Uterus (tissue), 4 donors: ENCODE measurements around the gene MGST2. TPM values are rescaled to one million over a fixed set of nuclear protein-coding genes. Genes with fewer than 3 reads are reported as not detected.
"Not testable (repeated sequence)": the region's sequence is repeated elsewhere in the genome, so short reads cannot be mapped to it uniquely, and the experiment has no call there.

Source experiments
- DNase-seq, 2 donors: peaks; one replicate each; pipeline ENCODE4 v3.0.0-alpha.2; 2019 to 2020
- H3K27ac ChIP-seq, 2 donors: fragments of 200-600 bp; sonication (generic); 1 replicate in 1 of 2; 2 replicates in 1 of 2; pipeline ENCODE4 v1.5.1; 2016 to 2018
- H3K27me3 ChIP-seq, 2 donors: fragments of 200-600 bp; sonication (generic); one replicate each; pipeline ENCODE4 v1.5.1; 2018 to 2019; ENCODE audit warnings: control low read depth in 1 of 2
- H3K36me3 ChIP-seq, 2 donors: fragments of 200-600 bp; sonication (generic); one replicate each; pipeline ENCODE4 v1.5.1; 2019; ENCODE audit warnings: control low read depth in 1 of 2
- H3K4me1 ChIP-seq, 2 donors: fragments of 200-600 bp; sonication (generic); one replicate each; pipeline ENCODE4 v1.5.1; 2018 to 2019; ENCODE audit warnings: control low read depth in 1 of 2
- H3K4me3 ChIP-seq, 2 donors: fragments of 200-600 bp; sonication (generic); 1 replicate in 1 of 2; 2 replicates in 1 of 2; pipeline ENCODE4 v1.5.1; 2018 to 2019; ENCODE audit warnings: mild to moderate bottlenecking in 1 of 2
- H3K9me3 ChIP-seq, 2 donors: fragments of 200-600 bp; sonication (generic); one replicate each; pipeline ENCODE4 v1.5.1; 2019; ENCODE audit warnings: control low read depth in 1 of 2
- POLR2A ChIP-seq, 2 donors: fragments of 450-650 bp; IDR thresholded peaks; one replicate each; pipeline ENCODE4 v1.6.1; 2016; ENCODE audit warnings: antibody characterized with exemption in 2 of 2, mild to moderate bottlenecking in 1 of 2, moderate library complexity in 1 of 2
- intact Hi-C: fragments of 100-400 bp; cut with DNase I; formaldehyde crosslinking; loops from one replicate; pipeline ENCODE4 v1.15.1; 2023; ENCODE audit warnings: low total_unique reads
- total RNA-seq, 4 donors: library from RNA; depleted of rRNA in 3 of 4; stranded (reverse); fragments of >200 nt in 3 of 4; gene quantifications; one replicate each; pipeline versions ENCODE4 v1.1.0 to v1.2.4, GENCODE V29; 2014 to 2023
- TF ChIP-seq, protein P1 (sequence below), 4 experiments: fragments of 200-600 bp in 2 of 4; fragments of 450-650 bp in 2 of 4; sonication (generic) in 2 of 4; IDR thresholded peaks; one replicate each; pipeline ENCODE4 v1.5.1; 2016 to 2019; ENCODE audit warnings: antibody characterized with exemption in 4 of 4, mild to moderate bottlenecking in 2 of 4, moderate library complexity in 1 of 4
- donor health status: DM: yes; HTN: yes; CAD: no.

The MGST2 gene
- total RNA-seq, 4 donors from 2014 or later: 19.4 to 141 (median 40.7) TPM

- Histone ChIP-seq H3K36me3 (no peaks in the 10 kb centered on the region), H3K27ac (no peak overlapping the region), H3K4me1 (no peaks in the 10 kb centered on the region), H3K27me3 (no peaks in the 10 kb centered on the region), H3K9me3 (no peaks in the 10 kb centered on the region), H3K4me3 (no peak overlapping the region)
- TF ChIP-seq POLR2A (IDR thresholded peaks at IDR 0.05): no peak
- TF ChIP-seq, protein P1, sequence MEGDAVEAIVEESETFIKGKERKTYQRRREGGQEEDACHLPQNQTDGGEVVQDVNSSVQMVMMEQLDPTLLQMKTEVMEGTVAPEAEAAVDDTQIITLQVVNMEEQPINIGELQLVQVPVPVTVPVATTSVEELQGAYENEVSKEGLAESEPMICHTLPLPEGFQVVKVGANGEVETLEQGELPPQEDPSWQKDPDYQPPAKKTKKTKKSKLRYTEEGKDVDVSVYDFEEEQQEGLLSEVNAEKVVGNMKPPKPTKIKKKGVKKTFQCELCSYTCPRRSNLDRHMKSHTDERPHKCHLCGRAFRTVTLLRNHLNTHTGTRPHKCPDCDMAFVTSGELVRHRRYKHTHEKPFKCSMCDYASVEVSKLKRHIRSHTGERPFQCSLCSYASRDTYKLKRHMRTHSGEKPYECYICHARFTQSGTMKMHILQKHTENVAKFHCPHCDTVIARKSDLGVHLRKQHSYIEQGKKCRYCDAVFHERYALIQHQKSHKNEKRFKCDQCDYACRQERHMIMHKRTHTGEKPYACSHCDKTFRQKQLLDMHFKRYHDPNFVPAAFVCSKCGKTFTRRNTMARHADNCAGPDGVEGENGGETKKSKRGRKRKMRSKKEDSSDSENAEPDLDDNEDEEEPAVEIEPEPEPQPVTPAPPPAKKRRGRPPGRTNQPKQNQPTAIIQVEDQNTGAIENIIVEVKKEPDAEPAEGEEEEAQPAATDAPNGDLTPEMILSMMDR (IDR thresholded peaks at IDR 0.05): no peak
- intact Hi-C loops: no loop called here
- no peak for DNase-seq
Measured at GRCh38 chr4:139692309-139693012, 26.8 kb downstream of the MGST2 start.

- TF ChIP-seq, protein P1 (IDR thresholded peaks at IDR 0.05): no peak
- TF ChIP-seq POLR2A (IDR thresholded peaks at IDR 0.05): no peak
- no peaks in the 10 kb centered on the region for H3K27me3 ChIP-seq
- no peak for DNase-seq
- H3K4me1 ChIP-seq: no peaks in the 10 kb centered on the region
- intact Hi-C loops: no loop called here
- no peak overlapping the region for H3K27ac ChIP-seq
- H3K4me3 ChIP-seq: no peak overlapping the region
- H3K9me3 ChIP-seq: no peaks in the 10 kb centered on the region
- H3K36me3 ChIP-seq: no peaks in the 10 kb centered on the region
Measured at GRCh38 chr4:139694522-139695107, 29.0 kb downstream of the MGST2 start.

DNA sequence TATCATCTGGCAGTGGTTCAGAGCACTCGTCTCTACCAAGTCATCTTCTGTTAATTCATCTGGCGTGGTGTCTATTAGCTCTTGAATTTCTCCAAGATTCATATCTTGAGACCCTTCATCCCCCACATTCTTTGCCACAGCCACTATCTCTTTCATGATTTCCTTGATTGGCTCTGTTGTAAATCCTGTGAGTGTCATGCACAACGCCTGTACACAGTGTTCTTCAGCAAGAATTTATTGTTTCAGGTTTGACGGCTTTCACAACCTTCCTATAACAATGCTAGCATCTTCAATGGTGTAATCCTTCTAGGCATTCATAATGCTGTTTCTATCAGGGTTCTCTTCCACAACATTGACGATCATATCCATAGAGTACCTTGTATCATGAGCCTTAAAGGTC is 30.9 kb downstream of the MGST2 start:
- TF ChIP-seq, protein P1 (IDR thresholded peaks at IDR 0.05): no peak
- no peak for TF ChIP-seq POLR2A (IDR thresholded peaks at IDR 0.05)
- H3K9me3 ChIP-seq: no peaks in the 10 kb centered on the region
- no peaks in the 10 kb centered on the region for H3K27me3 ChIP-seq
- no peak overlapping the region for H3K27ac ChIP-seq
- no peak overlapping the region for H3K4me3 ChIP-seq
- H3K4me1 ChIP-seq: no peaks in the 10 kb centered on the region
- no peak for DNase-seq
- intact Hi-C loops: no loop called here
- no peaks in the 10 kb centered on the region for H3K36me3 ChIP-seq

- H3K4me3 ChIP-seq, H3K36me3 ChIP-seq, H3K9me3 ChIP-seq, DNase-seq, intact Hi-C loops, H3K27me3 ChIP-seq, H3K27ac ChIP-seq, H3K4me1 ChIP-seq: not testable (repeated sequence)
Measured at GRCh38 chr4:139698167-139698925, 32.7 kb downstream of the MGST2 start.

GRCh38 chr4:139700568-139700967 is 34.9 kb downstream of the MGST2 start:
- no peaks in the 10 kb centered on the region for H3K36me3 ChIP-seq
- intact Hi-C loops: no loop called here
- no peaks in the 10 kb centered on the region for H3K9me3 ChIP-seq
- no peak for TF ChIP-seq POLR2A (IDR thresholded peaks at IDR 0.05)
- TF ChIP-seq, protein P1 (IDR thresholded peaks at IDR 0.05): no peak
- no peak for DNase-seq
- no peaks in the 10 kb centered on the region for H3K27me3 ChIP-seq
- no peak overlapping the region for H3K4me3 ChIP-seq
- H3K4me1 ChIP-seq: no peaks in the 10 kb centered on the region
- no peak overlapping the region for H3K27ac ChIP-seq
